PC-9 (cell line): ENCODE data around the gene SYT2. TPM values are rescaled to one million over a fixed set of nuclear protein-coding genes. Genes with fewer than 3 reads are reported as not detected.

Experiments used
- BruUV-seq: library from RNA; stranded (reverse); fragments of 400-500 nt; replicated peaks from 2 replicates; lab custom pipeline; 2021; lab: Mats Ljungman, UMichigan
- CTCF ChIA-PET: fragments of 300-600 bp; sonication (Branson Sonifier 250); formaldehyde crosslinking; loops from one replicate; lab custom pipeline; 2022; ENCODE audit warnings: antibody characterized with exemption; lab: Charles Lee
- POLR2A ChIA-PET: fragments of 300-600 bp; sonication (Branson Sonifier 250); formaldehyde crosslinking; loops from one replicate; lab custom pipeline; 2022; ENCODE audit warnings: antibody characterized with exemption; ENCODE audit not compliant: unreplicated experiment; lab: Charles Lee
- DNase-seq, 2 experiments: peaks; one replicate each; pipeline versions ENCODE4 v3.0.0 to v3.0.0-alpha.2; 2015 to 2022; ENCODE audit warnings: mixed read lengths in 1 of 2
- H2AFZ ChIP-seq: fragments of 200-600 bp; sonication (generic); 2 replicates; pipeline ENCODE4 v1.8.1; 2017; ENCODE audit warnings: antibody characterized with exemption
- H3F3A ChIP-seq: fragments of 200-600 bp; sonication (generic); 2 replicates; pipeline ENCODE4 v1.8.1; 2017; ENCODE audit warnings: antibody characterized with exemption, mild to moderate bottlenecking, low read depth; ENCODE audit not compliant: insufficient read depth
- H3K27ac ChIP-seq: fragments of 200-600 bp; sonication (generic); 2 replicates; pipeline ENCODE4 v1.6.1; 2016; ENCODE audit warnings: mixed run types
- H3K27me3 ChIP-seq: fragments of 200-600 bp; sonication (generic); 2 replicates; pipeline ENCODE4 v1.6.1; 2016; ENCODE audit warnings: low read depth, mixed run types; ENCODE audit not compliant: insufficient read depth
- H3K36me3 ChIP-seq: fragments of 200-600 bp; sonication (generic); 2 replicates; pipeline ENCODE4 v1.6.1; 2016; ENCODE audit warnings: low read depth, mixed run types
- H3K4me1 ChIP-seq: fragments of 200-600 bp; sonication (generic); replicated peaks from 2 replicates; pipeline ENCODE4 v1.6.1; 2016; ENCODE audit warnings: mixed run types; ENCODE audit not compliant: insufficient read depth
- H3K4me2 ChIP-seq: fragments of 200-600 bp; sonication (generic); 2 replicates; pipeline ENCODE4 v1.6.1; 2017; ENCODE audit warnings: mixed run types
- H3K4me3 ChIP-seq: fragments of 200-600 bp; sonication (generic); 2 replicates; pipeline ENCODE4 v1.6.1; 2016; ENCODE audit warnings: mixed run types
- H3K79me2 ChIP-seq: fragments of 200-600 bp; sonication (generic); 2 replicates; pipeline ENCODE4 v1.6.1; 2017; ENCODE audit warnings: low read depth, mixed run types
- H3K9me2 ChIP-seq: fragments of 200-600 bp; sonication (generic); 2 replicates; pipeline ENCODE4 v1.8.1; 2017; ENCODE audit warnings: mild to moderate bottlenecking; ENCODE audit not compliant: insufficient read depth
- H3K9me3 ChIP-seq: fragments of 200-600 bp; sonication (generic); 2 replicates; pipeline ENCODE4 v1.8.1; 2016; ENCODE audit warnings: low read depth; ENCODE audit not compliant: insufficient read depth
- H4K20me1 ChIP-seq: fragments of 200-600 bp; sonication (generic); 2 replicates; pipeline ENCODE4 v1.8.1; 2017; ENCODE audit not compliant: insufficient read depth
- EZH2 ChIP-seq: fragments of 200-600 bp; sonication (generic); IDR thresholded peaks from 2 replicates; pipeline ENCODE4 v1.8.0; 2017; ENCODE audit warnings: antibody characterized with exemption, low read depth
- intact Hi-C: fragments of 100-400 bp; cut with micrococcal nuclease; formaldehyde crosslinking; loops from one replicate; pipeline ENCODE4 v1.10.0; 2022; ENCODE audit not compliant: unreplicated experiment
- total RNA-seq: library from RNA; stranded (reverse); gene quantifications from 2 replicates; pipeline ENCODE4 v1.2.3, GENCODE V29; 2021
- TF ChIP-seq, protein P1 (sequence below): fragments of 200-600 bp; sonication (generic); conservative IDR thresholded peaks from 2 replicates; pipeline ENCODE4 v1.6.1; 2017; ENCODE audit warnings: mixed run types, antibody characterized with exemption, mild to moderate bottlenecking, moderate library complexity

The SYT2 gene
- total RNA-seq, 1 experiment from 2014 or later, result 0.07 TPM

- intact Hi-C loops, result no loop called here
- Histone ChIP-seq H3K4me2 (no peak overlapping the region), H3K9me2 (no peaks in the 10 kb centered on the region), H3F3A (no peaks in the 10 kb centered on the region), H3K4me3 (no peak overlapping the region), H3K9me3 (no peaks in the 10 kb centered on the region), H3K27me3 (peaks cover 78% of the 10 kb centered on the region), H3K36me3 (no peaks in the 10 kb centered on the region), H3K27ac (no peak overlapping the region), H3K4me1 (no peaks in the 10 kb centered on the region), H2AFZ (no peak overlapping the region), H3K79me2 (no peaks in the 10 kb centered on the region), H4K20me1 (no peaks in the 10 kb centered on the region)
- ChIA-PET CTCF (interaction anchor here (0.6 kb wide), 1 partner anchor 388 kb away, joined by 3 read pairs; no protein-coding TSS in a partner anchor), POLR2A (no interaction called here)
- no TSS peak for BruUV-seq
- TF ChIP-seq, protein P1, sequence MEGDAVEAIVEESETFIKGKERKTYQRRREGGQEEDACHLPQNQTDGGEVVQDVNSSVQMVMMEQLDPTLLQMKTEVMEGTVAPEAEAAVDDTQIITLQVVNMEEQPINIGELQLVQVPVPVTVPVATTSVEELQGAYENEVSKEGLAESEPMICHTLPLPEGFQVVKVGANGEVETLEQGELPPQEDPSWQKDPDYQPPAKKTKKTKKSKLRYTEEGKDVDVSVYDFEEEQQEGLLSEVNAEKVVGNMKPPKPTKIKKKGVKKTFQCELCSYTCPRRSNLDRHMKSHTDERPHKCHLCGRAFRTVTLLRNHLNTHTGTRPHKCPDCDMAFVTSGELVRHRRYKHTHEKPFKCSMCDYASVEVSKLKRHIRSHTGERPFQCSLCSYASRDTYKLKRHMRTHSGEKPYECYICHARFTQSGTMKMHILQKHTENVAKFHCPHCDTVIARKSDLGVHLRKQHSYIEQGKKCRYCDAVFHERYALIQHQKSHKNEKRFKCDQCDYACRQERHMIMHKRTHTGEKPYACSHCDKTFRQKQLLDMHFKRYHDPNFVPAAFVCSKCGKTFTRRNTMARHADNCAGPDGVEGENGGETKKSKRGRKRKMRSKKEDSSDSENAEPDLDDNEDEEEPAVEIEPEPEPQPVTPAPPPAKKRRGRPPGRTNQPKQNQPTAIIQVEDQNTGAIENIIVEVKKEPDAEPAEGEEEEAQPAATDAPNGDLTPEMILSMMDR, result no peak
- TF ChIP-seq EZH2, result no peak
- DNase-seq, result no peak
These were observed 21.2 kb downstream of the SYT2 start for GRCh38 chr1:202689082-202689481.

- no peaks in the 10 kb centered on the region for H3K79me2 ChIP-seq
- no peaks in the 10 kb centered on the region for H4K20me1 ChIP-seq
- H3K4me3 ChIP-seq, result no peak overlapping the region
- no peaks in the 10 kb centered on the region for H3K9me3 ChIP-seq
- H3K4me2 ChIP-seq, result no peak overlapping the region
- no peaks in the 10 kb centered on the region for H3K4me1 ChIP-seq
- no peak for TF ChIP-seq EZH2
- TF ChIP-seq, protein P1, result no peak
- ChIA-PET CTCF (no interaction called here), POLR2A (no interaction called here)
- no peak overlapping the region for H2AFZ ChIP-seq
- no peaks in the 10 kb centered on the region for H3K36me3 ChIP-seq
- DNase-seq, result no peak
- no peaks in the 10 kb centered on the region for H3F3A ChIP-seq
- BruUV-seq, result no TSS peak
- intact Hi-C loops, result no loop called here
- peaks cover 78% of the 10 kb centered on the region for H3K27me3 ChIP-seq
- H3K27ac ChIP-seq, result no peak overlapping the region
- H3K9me2 ChIP-seq, result no peaks in the 10 kb centered on the region
These were observed 21.9 kb downstream of the SYT2 start for GRCh38 chr1:202688401-202688800.

DNA sequence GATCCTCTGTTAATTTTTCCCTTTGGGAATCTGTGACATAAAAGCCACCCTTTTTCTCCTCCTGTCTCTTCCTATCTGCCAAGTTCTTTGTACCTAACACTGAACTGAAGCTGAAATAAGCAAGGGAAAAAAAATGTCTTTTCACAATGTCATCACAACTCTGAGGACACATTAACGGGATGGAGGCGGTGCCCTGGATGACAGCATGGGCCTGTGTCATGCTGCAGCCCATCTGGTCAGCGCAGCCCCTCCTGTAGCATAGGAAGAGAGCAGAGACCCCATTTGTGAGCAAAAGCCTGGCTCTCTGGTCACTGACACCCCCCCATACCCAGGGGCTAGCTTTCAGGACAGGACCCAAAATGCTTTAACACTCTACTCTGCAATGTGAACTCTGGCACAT, 22.5 kb downstream of the SYT2 start:
- TF ChIP-seq, protein P1, result no peak
- TF ChIP-seq EZH2, result no peak
- BruUV-seq, result no TSS peak
- no peak overlapping the region for H3K4me2 ChIP-seq
- no peak overlapping the region for H3K27ac ChIP-seq
- ChIA-PET POLR2A (interaction anchor here (0.6 kb wide), 1 partner anchor 556 kb away, joined by 3 read pairs; no protein-coding TSS in a partner anchor), CTCF (interaction anchor here (0.7 kb wide), 1 partner anchor 578 kb away, joined by 4 read pairs; no protein-coding TSS in a partner anchor)
- no peaks in the 10 kb centered on the region for H3F3A ChIP-seq
- no peaks in the 10 kb centered on the region for H3K9me3 ChIP-seq
- H3K36me3 ChIP-seq, result no peaks in the 10 kb centered on the region
- H3K4me3 ChIP-seq, result no peak overlapping the region
- H3K27me3 ChIP-seq, result peaks cover 84% of the 10 kb centered on the region
- H3K79me2 ChIP-seq, result no peaks in the 10 kb centered on the region
- DNase-seq, result no peak
- H3K9me2 ChIP-seq, result no peaks in the 10 kb centered on the region
- no peaks in the 10 kb centered on the region for H4K20me1 ChIP-seq
- no peak overlapping the region for H2AFZ ChIP-seq
- intact Hi-C loops, result no loop called here
- no peaks in the 10 kb centered on the region for H3K4me1 ChIP-seq
